ENCODE data around the gene DTHD1.

DNA sequence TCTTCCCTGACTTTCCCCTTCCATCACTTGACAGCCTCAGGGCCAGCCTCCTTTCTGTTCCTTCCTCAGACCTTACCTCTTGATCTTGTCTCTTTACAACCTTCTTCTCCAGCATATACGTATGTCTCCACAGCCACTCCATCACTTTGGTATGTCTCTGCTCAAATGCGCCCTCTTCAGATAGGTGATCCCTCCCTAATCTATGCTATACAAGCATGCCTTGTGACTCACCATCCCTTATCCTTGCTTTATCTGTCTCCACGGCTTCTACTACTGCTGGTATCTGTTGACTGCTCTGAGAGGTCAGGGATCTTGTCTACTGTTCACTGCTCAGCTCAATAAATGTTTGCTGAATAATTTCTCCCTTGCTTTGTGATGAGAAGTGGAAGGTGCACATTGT lies 46.1 kb upstream of the DTHD1 start:
- TF ChIP-seq, protein P1, sequence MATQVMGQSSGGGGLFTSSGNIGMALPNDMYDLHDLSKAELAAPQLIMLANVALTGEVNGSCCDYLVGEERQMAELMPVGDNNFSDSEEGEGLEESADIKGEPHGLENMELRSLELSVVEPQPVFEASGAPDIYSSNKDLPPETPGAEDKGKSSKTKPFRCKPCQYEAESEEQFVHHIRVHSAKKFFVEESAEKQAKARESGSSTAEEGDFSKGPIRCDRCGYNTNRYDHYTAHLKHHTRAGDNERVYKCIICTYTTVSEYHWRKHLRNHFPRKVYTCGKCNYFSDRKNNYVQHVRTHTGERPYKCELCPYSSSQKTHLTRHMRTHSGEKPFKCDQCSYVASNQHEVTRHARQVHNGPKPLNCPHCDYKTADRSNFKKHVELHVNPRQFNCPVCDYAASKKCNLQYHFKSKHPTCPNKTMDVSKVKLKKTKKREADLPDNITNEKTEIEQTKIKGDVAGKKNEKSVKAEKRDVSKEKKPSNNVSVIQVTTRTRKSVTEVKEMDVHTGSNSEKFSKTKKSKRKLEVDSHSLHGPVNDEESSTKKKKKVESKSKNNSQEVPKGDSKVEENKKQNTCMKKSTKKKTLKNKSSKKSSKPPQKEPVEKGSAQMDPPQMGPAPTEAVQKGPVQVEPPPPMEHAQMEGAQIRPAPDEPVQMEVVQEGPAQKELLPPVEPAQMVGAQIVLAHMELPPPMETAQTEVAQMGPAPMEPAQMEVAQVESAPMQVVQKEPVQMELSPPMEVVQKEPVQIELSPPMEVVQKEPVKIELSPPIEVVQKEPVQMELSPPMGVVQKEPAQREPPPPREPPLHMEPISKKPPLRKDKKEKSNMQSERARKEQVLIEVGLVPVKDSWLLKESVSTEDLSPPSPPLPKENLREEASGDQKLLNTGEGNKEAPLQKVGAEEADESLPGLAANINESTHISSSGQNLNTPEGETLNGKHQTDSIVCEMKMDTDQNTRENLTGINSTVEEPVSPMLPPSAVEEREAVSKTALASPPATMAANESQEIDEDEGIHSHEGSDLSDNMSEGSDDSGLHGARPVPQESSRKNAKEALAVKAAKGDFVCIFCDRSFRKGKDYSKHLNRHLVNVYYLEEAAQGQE (IDR thresholded peaks at IDR 0.05; ENCODE audit: low read depth): no peak
- TF ChIP-seq NFIC (IDR thresholded peaks at IDR 0.05) (no peak), CEBPB (IDR thresholded peaks at IDR 0.05) (no peak), YY1 (IDR thresholded peaks at IDR 0.05; ENCODE audit: low read depth) (no peak), TCF12 (IDR thresholded peaks at IDR 0.05; ENCODE audit: low read depth) (no peak)

All from Ishikawa (cell line).